MCF 10A (cell line): ENCODE data around the gene KCNG2. TPM values are rescaled to one million over a fixed set of nuclear protein-coding genes. Genes with fewer than 3 reads are reported as not detected.

Experiments
- BruUV-seq: library from RNA; stranded (reverse); fragments of 400-500 nt; replicated peaks from 2 replicates; lab custom pipeline; 2021; lab: Mats Ljungman, UMichigan
- CTCF ChIA-PET: fragments of 300-600 bp; sonication (Branson Sonifier 250); formaldehyde crosslinking; extraction: SDS; loops from one replicate; lab custom pipeline; 2021; ENCODE audit warnings: antibody characterized with exemption, inconsistent platforms; lab: Yijun Ruan, JAX
- POLR2A ChIA-PET: fragments of 300-600, 350-650 bp; sonication (Branson Sonifier 250); formaldehyde crosslinking; extraction: SDS; loops from one replicate; lab custom pipeline; 2020; ENCODE audit warnings: antibody characterized with exemption, inconsistent platforms; lab: Yijun Ruan, JAX
- DNase-seq: peaks from one replicate; pipeline ENCODE4 v3.0.0-alpha.2; 2018; ENCODE audit not compliant: unreplicated experiment
- H3K27ac Mint-ChIP-seq: one replicate; pipeline ENCODE4 v1.8.0; 2022; ENCODE audit warnings: mild to moderate bottlenecking, low read depth, mixed read lengths; ENCODE audit not compliant: unreplicated experiment
- H3K27me3 Mint-ChIP-seq: one replicate; pipeline ENCODE4 v1.8.0; 2022; ENCODE audit warnings: mixed read lengths; ENCODE audit not compliant: insufficient read depth, unreplicated experiment
- H3K36me3 Mint-ChIP-seq: one replicate; pipeline ENCODE4 v1.8.0; 2022; ENCODE audit warnings: mild to moderate bottlenecking, moderate library complexity, mixed read lengths; ENCODE audit not compliant: insufficient read depth, unreplicated experiment
- H3K4me1 Mint-ChIP-seq: one replicate; pipeline ENCODE4 v1.8.0; 2022; ENCODE audit warnings: mixed read lengths; ENCODE audit not compliant: insufficient read depth, unreplicated experiment
- H3K4me3 Mint-ChIP-seq: one replicate; pipeline ENCODE4 v1.8.0; 2022; ENCODE audit warnings: mild to moderate bottlenecking, moderate library complexity, mixed read lengths; ENCODE audit not compliant: unreplicated experiment
- H3K9me3 Mint-ChIP-seq: one replicate; pipeline ENCODE4 v1.8.0; 2022; ENCODE audit warnings: mixed read lengths; ENCODE audit not compliant: unreplicated experiment
- intact Hi-C: fragments of 100-400 bp; cut with micrococcal nuclease; formaldehyde crosslinking; loops from 2 replicates; pipeline ENCODE4 v1.14.1; 2022
- total RNA-seq: library from RNA; stranded (reverse); gene quantifications from 2 replicates; pipeline ENCODE4 v1.2.3, GENCODE V29; 2022
- TF ChIP-seq, protein P1 (sequence below): fragments of 200-600 bp; IDR thresholded peaks from one replicate; pipeline ENCODE4 v1.8.0; 2022; ENCODE audit warnings: antibody characterized with exemption, mild to moderate bottlenecking; ENCODE audit not compliant: unreplicated experiment

The KCNG2 gene
- total RNA-seq, 1 experiment from 2014 or later, result not detected

DNA sequence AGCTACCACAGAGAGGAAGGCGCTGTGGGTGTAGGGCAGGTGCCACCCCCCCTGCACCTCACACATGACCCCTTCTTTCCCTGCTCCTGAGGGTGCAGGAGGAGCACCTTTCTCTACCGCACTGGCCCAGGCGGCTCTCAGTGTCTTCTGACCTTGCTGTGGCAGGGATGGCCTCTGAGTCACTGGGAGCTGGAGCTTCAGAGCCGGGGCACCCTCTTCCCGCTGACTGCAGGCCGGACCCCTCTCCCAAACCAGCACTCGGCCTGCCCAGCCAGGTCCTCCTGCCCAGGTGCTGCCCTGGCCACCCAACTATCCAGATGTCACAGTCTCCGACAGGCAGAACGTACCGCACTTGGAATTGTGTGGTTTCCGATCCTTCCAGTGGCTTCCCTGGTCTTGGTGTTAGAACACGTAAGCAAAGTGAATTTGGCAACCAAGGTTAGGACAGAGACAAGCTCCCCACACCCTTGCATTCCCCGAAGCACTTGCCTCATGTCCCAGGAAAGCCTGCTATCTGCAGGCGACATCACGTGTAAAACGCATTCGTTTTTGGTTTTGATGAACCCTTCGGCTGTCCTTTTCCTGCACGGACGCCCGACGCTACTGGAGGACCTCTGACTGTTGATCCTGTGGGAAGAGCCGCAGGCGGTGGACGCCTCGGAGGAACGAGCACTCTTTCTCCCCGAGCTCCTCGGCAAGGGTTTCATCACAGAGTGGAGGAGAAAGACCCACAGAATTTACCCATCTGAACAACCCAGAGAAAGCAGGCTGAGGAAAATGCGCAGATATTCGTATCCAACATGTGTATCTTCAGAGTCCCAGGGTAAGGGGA is 24.7 kb upstream of the KCNG2 start:
- Mint-ChIP-seq H3K4me3 (no peak overlapping the region), H3K27me3 (peaks cover 25% of the 10 kb centered on the region)
- CTCF ChIA-PET, result no interaction called here

DNA sequence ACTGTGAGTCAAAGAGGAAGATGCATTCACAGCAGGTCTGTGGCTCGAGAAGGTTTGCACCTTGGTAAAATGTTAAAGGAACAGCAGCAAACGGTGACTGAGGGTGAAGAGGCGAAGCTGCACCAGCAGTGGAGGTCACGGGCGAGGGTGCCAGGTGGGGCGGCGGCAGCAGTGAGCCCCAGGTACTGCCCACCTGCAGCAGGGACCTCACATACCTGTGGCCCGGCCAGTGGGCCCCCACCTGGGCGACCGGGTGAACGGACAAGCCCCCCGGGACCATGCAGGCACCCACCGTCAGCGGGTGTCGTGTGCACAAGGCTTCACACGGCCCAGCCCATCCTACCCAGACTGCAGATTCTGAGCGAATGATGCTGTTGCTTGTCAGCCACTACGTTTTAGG is 23.6 kb upstream of the KCNG2 start:
- Mint-ChIP-seq H3K36me3 (no peaks in the 10 kb centered on the region), H3K9me3 (peaks cover 9% of the 10 kb centered on the region), H3K4me3 (no peak overlapping the region), H3K27ac (no peak overlapping the region), H3K4me1 (no peaks in the 10 kb centered on the region), H3K27me3 (peaks cover 21% of the 10 kb centered on the region)
- intact Hi-C loops, result no loop called here
- POLR2A ChIA-PET, result interaction anchor here (0.9 kb wide), 1 partner anchor 8 kb away, joined by 3 read pairs; no protein-coding TSS in a partner anchor
- CTCF ChIA-PET, result no interaction called here
- TF ChIP-seq, protein P1, sequence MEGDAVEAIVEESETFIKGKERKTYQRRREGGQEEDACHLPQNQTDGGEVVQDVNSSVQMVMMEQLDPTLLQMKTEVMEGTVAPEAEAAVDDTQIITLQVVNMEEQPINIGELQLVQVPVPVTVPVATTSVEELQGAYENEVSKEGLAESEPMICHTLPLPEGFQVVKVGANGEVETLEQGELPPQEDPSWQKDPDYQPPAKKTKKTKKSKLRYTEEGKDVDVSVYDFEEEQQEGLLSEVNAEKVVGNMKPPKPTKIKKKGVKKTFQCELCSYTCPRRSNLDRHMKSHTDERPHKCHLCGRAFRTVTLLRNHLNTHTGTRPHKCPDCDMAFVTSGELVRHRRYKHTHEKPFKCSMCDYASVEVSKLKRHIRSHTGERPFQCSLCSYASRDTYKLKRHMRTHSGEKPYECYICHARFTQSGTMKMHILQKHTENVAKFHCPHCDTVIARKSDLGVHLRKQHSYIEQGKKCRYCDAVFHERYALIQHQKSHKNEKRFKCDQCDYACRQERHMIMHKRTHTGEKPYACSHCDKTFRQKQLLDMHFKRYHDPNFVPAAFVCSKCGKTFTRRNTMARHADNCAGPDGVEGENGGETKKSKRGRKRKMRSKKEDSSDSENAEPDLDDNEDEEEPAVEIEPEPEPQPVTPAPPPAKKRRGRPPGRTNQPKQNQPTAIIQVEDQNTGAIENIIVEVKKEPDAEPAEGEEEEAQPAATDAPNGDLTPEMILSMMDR, result no peak
- no peak for DNase-seq
- no TSS peak for BruUV-seq

More for the DNA sequence above, 24.7 kb upstream of the KCNG2 start:
- Mint-ChIP-seq H3K4me1 (no peaks in the 10 kb centered on the region), H3K36me3 (no peaks in the 10 kb centered on the region), H3K9me3 (peaks cover 10% of the 10 kb centered on the region), H3K27ac (no peak overlapping the region)
- intact Hi-C loops, result no loop called here
- TF ChIP-seq, protein P1, result no peak
- no TSS peak for BruUV-seq
- POLR2A ChIA-PET, result interaction anchor here (0.9 kb wide), 1 partner anchor 7 kb away, joined by 3 read pairs; no protein-coding TSS in a partner anchor
- DNase-seq, result no peak

DNA sequence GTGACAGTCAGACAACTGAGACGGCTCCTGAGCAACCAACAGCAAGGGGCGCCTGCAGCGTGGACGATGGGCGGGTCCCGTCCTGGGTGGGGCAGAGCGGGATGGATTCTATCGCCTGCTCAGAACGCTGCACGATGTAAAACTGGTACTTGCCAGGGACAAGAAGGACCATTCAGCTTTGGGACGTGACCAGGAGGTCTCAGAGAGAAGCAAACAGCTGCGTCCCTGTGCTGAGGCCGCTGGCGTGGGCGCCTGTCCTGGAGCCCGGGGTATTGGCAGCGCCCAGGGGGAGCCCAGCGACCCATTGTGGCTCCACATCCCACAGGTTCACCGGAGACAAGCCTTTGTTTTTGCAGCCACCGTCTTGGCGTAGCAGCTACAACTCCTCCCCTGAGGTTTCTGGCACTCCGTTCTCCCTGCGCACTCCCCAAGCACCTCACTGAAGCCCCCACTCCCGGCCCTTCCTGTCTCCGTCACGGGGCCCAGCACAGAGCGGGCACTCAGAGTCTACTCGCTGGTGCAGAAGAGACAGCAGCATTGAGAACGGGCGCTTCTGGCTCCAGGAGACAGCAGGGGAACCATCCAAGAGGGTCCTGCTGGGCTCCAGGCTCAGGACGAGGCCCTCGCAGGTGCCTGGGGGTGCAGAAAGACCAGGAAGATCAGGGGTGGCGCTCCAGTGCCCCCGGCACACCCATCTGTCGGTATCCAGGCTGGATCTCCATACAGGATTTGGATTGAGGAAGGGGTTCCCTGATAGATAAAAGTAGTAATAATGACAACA is 22.1 kb upstream of the KCNG2 start:
- DNase-seq, result no peak
- TF ChIP-seq, protein P1, result no peak
- intact Hi-C loops, result no loop called here
- peaks cover 21% of the 10 kb centered on the region for H3K27me3 Mint-ChIP-seq
- POLR2A ChIA-PET, result no interaction called here
- no peaks in the 10 kb centered on the region for H3K36me3 Mint-ChIP-seq
- no peak overlapping the region for H3K27ac Mint-ChIP-seq
- peaks cover 9% of the 10 kb centered on the region for H3K9me3 Mint-ChIP-seq
- H3K4me1 Mint-ChIP-seq, result no peaks in the 10 kb centered on the region
- CTCF ChIA-PET, result interaction anchor here (0.7 kb wide), 1 partner anchor 15 kb away, joined by 3 read pairs; no protein-coding TSS in a partner anchor
- no TSS peak for BruUV-seq
- H3K4me3 Mint-ChIP-seq, result no peak overlapping the region

DNA sequence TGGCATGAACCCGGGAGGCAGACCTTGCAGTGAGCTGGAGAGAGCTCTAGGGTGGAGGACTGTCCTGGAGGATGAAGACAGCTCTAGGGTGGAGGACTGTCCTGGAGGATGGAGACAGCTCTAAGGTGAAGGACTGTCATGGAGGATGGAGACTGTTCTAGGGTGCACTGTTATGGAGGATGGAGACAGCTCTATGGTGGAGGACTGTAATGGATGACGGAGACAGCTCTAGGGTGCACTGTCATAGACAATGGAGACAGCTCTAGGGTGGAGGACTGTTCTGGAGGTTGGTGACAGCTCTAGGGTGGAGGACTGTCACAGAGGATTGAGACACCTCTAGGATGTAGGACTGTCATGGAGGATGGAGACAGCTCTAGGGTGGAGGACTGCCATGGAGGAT is 21.1 kb upstream of the KCNG2 start:
- Mint-ChIP-seq H3K27me3 (peaks cover 21% of the 10 kb centered on the region), H3K9me3 (peaks cover 9% of the 10 kb centered on the region), H3K4me3 (no peak overlapping the region), H3K27ac (no peak overlapping the region), H3K36me3 (no peaks in the 10 kb centered on the region), H3K4me1 (no peaks in the 10 kb centered on the region)
- intact Hi-C loops, result no loop called here
- POLR2A ChIA-PET, result interaction anchor here (0.6 kb wide), 1 partner anchor 15 kb away, joined by 3 read pairs; no protein-coding TSS in a partner anchor
- TF ChIP-seq, protein P1, result no peak
- CTCF ChIA-PET, result interaction anchor here (0.7 to 0.9 kb wide), 2 partner anchors 16 to 393 kb away, joined by 3 read pairs; no protein-coding TSS in a partner anchor
- no peak for DNase-seq
- BruUV-seq, result no TSS peak
